Loucy (cell line): Measurements from ENCODE around the gene MYH7B.

ENCODE experiments used
- H2AFZ ChIP-seq: fragments of 200-600 bp; sonication (generic); 2 replicates; pipeline ENCODE4 v1.6.0; 2016; ENCODE audit warnings: antibody characterized with exemption, mild to moderate bottlenecking, low read length, moderate library complexity
- H3F3A ChIP-seq: fragments of 200-600 bp; 2 replicates; pipeline ENCODE4 v1.6.0; 2016; ENCODE audit warnings: antibody characterized with exemption, low read depth, mild to moderate bottlenecking
- H3K27me3 ChIP-seq: fragments of 200-600 bp; sonication (generic); 2 replicates; pipeline ENCODE4 v1.6.1; 2014; ENCODE audit warnings: low read length, mild to moderate bottlenecking; ENCODE audit not compliant: insufficient read depth, poor library complexity, severe bottlenecking
- H3K36me3 ChIP-seq: fragments of 200-600 bp; sonication (generic); 2 replicates; pipeline ENCODE4 v1.6.1; 2016; ENCODE audit warnings: low read length; ENCODE audit not compliant: insufficient read depth
- H3K4me1 ChIP-seq: fragments of 200-600 bp; sonication (generic); 2 replicates; pipeline ENCODE4 v1.5.1; 2014; ENCODE audit warnings: low read length, mild to moderate bottlenecking; ENCODE audit not compliant: insufficient read depth, poor library complexity, severe bottlenecking
- H3K4me2 ChIP-seq: fragments of 200-600 bp; sonication (generic); 2 replicates; pipeline ENCODE4 v1.6.0; 2014; ENCODE audit warnings: antibody characterized with exemption, low read length, low read depth, mild to moderate bottlenecking; ENCODE audit not compliant: poor library complexity, severe bottlenecking
- H3K4me3 ChIP-seq: fragments of 200-600 bp; sonication (generic); 2 replicates; pipeline ENCODE4 v1.5.1; 2014; ENCODE audit warnings: low read length, mild to moderate bottlenecking, mixed read lengths; ENCODE audit not compliant: poor library complexity, severe bottlenecking
- H3K79me2 ChIP-seq: fragments of 200-600 bp; sonication (generic); 2 replicates; pipeline ENCODE4 v1.6.1; 2014; ENCODE audit warnings: low read length; ENCODE audit not compliant: insufficient read depth
- H3K9ac ChIP-seq: fragments of 200-600 bp; sonication (generic); 2 replicates; pipeline ENCODE4 v1.6.0; 2014; ENCODE audit warnings: mild to moderate bottlenecking, low read depth, low read length, moderate library complexity; ENCODE audit not compliant: poor library complexity, severe bottlenecking
- H3K9me2 ChIP-seq: fragments of 200-600 bp; sonication (generic); replicated peaks from 2 replicates; pipeline ENCODE4 v1.6.1; 2016; ENCODE audit warnings: low read depth, low read length, mixed read lengths
- H3K9me3 ChIP-seq: fragments of 200-600 bp; sonication (generic); 2 replicates; pipeline ENCODE4 v1.6.1; 2014; ENCODE audit warnings: mild to moderate bottlenecking, antibody characterized with exemption, low read length, low read depth; ENCODE audit not compliant: insufficient read depth
- H4K20me1 ChIP-seq: fragments of 200-600 bp; sonication (generic); 2 replicates; pipeline ENCODE4 v1.6.0; 2014; ENCODE audit warnings: antibody characterized with exemption, low read length, mild to moderate bottlenecking; ENCODE audit not compliant: insufficient read depth, poor library complexity, severe bottlenecking
- EZH2phosphoT487 ChIP-seq: fragments of 200-600 bp; IDR thresholded peaks from 2 replicates; pipeline ENCODE4 v1.6.1; 2018; ENCODE audit warnings: antibody characterized with exemption, mild to moderate bottlenecking, moderate library complexity, borderline replicate concordance
- TF ChIP-seq, protein P1 (sequence below): fragments of 200-600 bp; sonication (generic); conservative IDR thresholded peaks from 2 replicates; pipeline ENCODE4 v1.5.1; 2014; ENCODE audit warnings: mild to moderate bottlenecking, antibody characterized with exemption, low read length

The MYH7B gene

DNA sequence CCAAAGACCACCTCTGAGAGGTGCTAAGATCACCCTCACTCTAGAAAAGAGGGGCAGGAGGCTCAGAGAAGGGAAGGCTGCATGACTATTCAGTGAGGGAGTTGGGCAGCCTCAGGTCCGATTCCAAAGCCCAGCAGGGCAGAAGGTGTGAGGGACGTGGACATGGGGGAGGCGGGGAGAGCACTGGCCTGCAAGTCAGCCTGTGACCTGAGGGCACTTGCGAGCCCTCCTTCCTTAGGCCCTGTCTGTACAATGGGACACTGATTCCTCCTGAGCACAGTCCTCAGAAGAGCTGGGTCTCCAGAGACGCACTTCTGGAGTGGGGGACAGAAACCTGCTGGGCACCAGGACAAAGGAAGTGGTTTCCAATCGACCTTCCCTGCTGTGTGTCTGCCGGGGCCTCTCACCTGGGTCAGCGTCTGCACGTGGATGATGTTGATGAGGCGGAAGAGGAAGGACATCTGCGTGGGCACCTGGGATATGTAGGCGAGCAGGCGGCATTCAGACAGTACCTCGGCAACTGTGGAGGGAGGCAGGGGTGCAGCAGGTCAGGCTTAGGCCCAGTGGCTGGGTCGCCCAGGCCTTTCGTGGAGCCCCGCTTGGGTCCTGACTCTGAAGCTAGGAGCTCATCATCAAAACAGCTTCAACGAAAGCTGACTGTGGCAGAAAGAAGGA lies 48.5 kb downstream of the MYH7B start:
- Histone ChIP-seq H3K9me3 (no peaks in the 10 kb centered on the region), H3K4me2 (no peak overlapping the region), H3K9me2 (no peaks in the 10 kb centered on the region), H3K36me3 (peaks cover 89% of the 10 kb centered on the region; the same call in 1 of the 2 replicates), H3K27me3 (no peaks in the 10 kb centered on the region), H3F3A (no peaks in the 10 kb centered on the region), H3K79me2 (no peaks in the 10 kb centered on the region), H3K4me3 (no peak overlapping the region), H3K9ac (no peak overlapping the region), H3K4me1 (no peaks in the 10 kb centered on the region), H4K20me1 (no peaks in the 10 kb centered on the region), H2AFZ (no peak overlapping the region)
- no peak for TF ChIP-seq EZH2phosphoT487
- TF ChIP-seq, protein P1, sequence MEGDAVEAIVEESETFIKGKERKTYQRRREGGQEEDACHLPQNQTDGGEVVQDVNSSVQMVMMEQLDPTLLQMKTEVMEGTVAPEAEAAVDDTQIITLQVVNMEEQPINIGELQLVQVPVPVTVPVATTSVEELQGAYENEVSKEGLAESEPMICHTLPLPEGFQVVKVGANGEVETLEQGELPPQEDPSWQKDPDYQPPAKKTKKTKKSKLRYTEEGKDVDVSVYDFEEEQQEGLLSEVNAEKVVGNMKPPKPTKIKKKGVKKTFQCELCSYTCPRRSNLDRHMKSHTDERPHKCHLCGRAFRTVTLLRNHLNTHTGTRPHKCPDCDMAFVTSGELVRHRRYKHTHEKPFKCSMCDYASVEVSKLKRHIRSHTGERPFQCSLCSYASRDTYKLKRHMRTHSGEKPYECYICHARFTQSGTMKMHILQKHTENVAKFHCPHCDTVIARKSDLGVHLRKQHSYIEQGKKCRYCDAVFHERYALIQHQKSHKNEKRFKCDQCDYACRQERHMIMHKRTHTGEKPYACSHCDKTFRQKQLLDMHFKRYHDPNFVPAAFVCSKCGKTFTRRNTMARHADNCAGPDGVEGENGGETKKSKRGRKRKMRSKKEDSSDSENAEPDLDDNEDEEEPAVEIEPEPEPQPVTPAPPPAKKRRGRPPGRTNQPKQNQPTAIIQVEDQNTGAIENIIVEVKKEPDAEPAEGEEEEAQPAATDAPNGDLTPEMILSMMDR = no peak

DNA sequence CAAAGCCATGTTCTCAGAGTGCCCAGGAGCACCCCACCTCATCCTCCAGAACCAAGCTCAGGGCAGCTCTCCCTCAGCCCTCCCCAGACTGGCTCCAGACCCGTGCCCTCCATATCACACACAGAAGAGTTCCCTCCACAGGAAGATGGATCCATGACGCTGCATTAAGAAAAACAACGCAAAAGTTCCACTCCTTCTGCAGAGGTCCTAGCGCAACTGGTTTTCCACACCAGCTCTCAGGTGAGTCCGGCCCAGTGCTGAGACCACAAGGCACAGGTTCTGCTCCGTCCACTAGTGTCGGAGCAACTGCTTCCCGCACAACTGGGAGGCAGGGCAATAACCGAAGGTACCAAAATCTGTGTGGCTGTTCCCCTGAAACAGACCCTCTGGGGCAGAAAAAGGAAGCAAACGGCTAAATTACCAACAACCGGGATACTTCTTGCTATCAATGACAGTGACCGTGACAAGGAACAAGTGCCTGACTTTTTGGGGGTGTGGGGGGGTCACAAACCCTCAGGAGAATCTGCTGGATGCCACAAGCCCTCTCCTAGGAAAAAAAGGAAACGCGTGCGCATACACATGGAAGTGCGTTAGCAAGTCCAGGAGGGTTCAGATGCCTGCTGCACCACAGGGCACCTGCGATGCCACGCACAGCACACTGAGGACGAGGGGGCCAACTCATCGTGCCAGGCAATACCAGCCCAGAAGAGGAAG lies 49.2 kb downstream of the MYH7B start:
- Histone ChIP-seq H3K4me2 (no peak overlapping the region), H3K4me1 (no peaks in the 10 kb centered on the region), H2AFZ (no peak overlapping the region), H3K27me3 (no peaks in the 10 kb centered on the region), H3K4me3 (no peak overlapping the region), H3K9me2 (no peaks in the 10 kb centered on the region), H3K36me3 (peaks cover 92% of the 10 kb centered on the region; the same call in 1 of the 2 replicates), H4K20me1 (no peaks in the 10 kb centered on the region), H3K79me2 (no peaks in the 10 kb centered on the region), H3K9ac (no peak overlapping the region), H3F3A (no peaks in the 10 kb centered on the region), H3K9me3 (no peaks in the 10 kb centered on the region)
- TF ChIP-seq, protein P1 = no peak
- TF ChIP-seq EZH2phosphoT487 = no peak
